NCI-H146 treated with DMSO at 0.1 percent for 48 hours (cell line): ENCODE results near the gene PHKG2.

ENCODE experiments used
- DNase-seq: peaks from one replicate; lab custom pipeline; 2025; ENCODE audit not compliant: unreplicated experiment; lab: John Stamatoyannopoulos, UW

Gene PHKG2

GRCh38 chr16:30728321-30728720 lies 19.9 kb upstream of the PHKG2 start:
- DNase-seq = no peak

DNA sequence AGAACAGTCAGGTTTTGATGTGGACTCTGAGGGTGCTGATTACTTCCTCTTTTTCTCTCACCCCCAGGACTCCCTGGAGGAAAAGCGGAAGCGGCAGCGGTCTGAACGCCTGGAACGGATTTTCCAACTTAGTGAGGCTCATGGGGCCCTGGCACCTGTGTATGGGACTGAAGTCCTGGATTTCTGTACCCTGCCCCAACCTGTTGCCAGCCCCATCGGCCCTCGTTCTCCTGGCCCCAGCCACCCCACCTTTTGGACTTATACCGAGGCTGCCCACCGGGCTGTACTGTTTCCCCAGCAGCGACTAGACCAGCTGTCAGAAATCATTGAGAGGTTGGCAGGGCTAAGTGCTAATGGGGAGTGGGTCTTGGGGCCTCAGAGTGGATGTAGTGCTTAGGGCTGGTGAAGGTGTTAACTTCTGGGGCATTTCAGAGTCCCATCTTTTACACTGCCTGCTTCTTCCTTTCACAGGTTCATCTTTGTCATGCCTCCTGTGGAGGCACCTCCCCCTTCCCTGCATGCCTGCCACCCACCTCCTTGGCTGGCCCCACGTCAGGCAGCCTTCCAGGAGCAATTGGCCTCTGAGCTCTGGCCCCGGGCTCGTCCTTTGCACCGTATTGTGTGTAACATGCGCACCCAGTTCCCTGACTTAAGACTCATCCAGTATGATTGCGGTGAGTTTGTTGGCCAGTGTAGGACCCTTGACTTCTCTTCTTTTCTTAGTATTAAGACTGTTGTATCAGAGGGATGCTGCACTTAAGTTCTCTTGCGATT lies 19.1 kb upstream of the PHKG2 start:
- no peak for DNase-seq

GRCh38 chr16:30731411-30731810 lies 16.8 kb upstream of the PHKG2 start:
- no peak for DNase-seq

DNA sequence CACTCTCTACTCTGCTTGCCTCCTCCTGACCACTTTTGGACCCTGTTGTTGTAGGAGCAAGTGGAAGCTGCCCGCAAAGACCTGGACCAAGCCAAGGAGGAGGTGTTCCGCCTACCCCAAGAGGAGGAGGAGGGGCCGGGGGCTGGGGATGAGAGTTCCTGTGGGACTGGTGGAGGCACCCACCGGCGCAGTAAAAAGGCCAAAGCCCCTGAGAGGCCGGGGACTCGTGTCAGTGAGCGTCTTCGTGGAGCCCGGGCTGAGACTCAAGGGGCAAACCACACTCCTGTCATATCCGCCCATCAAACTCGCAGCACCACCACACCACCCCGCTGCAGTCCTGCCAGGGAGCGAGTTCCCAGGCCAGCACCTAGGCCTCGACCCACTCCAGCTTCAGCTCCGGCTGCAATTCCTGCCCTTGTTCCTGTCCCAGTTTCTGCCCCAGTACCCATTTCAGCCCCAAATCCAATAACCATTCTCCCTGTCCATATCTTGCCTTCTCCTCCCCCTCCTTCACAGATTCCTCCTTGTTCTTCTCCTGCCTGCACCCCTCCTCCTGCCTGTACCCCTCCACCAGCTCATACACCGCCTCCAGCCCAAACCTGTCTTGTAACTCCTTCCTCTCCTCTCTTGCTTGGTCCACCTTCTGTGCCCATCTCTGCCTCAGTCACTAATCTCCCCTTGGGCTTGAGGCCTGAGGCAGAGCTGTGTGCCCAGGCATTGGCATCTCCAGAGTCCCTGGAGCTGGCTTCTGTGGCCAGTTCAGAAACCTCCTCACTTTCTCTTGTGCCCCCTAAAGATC lies 11.0 kb upstream of the PHKG2 start:
- DNase-seq = no peak

- no peak for DNase-seq
Observed at GRCh38 chr16:30737794-30738648, 10.2 kb upstream of the PHKG2 start.

DNA sequence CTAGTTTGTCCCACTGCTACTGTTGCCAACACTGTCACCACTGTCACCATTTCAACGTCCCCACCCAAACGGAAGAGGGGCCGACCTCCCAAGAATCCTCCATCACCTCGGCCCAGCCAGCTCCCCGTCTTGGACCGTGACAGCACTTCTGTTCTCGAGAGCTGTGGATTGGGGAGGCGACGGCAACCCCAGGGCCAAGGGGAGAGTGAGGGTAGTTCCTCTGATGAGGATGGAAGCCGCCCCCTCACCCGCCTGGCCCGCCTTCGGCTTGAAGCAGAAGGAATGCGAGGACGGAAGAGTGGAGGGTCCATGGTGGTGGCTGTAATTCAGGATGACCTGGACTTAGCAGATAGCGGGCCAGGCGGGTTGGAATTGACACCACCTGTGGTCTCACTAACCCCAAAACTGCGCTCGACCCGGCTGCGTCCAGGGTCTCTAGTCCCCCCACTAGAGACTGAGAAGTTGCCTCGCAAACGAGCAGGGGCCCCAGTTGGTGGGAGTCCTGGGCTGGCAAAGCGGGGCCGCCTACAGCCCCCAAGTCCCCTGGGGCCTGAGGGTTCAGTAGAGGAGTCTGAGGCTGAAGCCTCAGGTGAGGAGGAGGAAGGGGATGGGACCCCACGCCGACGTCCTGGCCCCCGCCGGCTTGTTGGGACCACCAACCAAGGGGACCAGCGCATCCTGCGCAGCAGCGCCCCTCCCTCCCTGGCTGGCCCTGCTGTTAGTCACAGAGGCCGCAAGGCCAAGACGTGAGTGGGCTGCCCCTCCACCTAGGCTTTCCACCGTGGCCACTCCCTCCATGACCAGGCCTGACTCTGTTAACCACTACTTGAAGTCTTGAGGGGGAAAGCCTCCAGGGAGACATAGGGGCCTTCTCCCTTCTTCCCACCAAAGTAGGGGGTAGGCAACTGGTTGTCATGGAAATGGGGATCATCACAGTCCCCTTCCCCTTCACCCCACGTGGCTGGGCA lies 9.0 kb upstream of the PHKG2 start:
- no peak for DNase-seq

DNA sequence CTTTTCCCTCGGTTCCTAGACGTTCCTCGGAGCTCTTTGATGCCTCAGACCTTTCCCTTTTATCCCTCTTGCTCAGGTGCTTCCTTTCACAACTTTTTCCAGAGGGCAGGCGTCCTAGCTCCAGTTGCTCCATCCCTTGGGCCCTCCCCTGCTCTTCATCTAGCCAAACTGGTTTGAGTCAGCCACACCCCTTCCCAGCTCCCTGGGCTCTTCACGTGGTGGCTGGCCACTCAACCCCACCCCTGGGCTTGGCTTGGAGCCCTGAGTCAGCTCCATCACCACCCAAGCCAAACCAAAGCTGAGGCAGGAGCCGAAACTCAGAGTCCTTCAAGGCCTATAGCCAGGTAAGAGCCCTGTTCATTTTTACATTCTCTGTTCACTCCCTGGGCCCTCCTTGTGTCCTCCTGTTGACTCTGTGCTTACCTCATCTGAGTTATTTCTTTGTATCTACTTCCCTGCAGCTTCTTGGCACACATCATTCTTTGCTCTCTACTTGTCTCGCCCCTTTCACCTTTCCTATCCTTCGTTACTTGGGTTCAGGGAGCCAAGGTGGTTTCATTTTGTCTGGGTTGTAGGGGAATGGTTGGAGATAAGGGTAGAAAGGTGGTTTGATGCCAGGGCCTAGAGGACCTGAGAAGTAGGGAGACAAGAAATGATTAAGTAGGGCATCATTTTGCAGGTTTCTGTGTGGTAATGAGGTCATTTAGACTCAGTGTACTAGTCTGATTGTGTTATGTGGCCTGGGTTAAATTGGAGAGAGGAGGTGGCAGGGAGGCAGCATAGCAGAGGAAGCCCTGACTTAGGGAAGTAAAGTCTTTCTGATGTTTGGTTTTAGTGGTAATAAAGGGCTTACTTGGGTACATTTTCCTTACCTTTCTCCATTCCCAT lies 7.6 kb upstream of the PHKG2 start:
- no peak for DNase-seq

GRCh38 chr16:30741461-30741914 lies 6.7 kb upstream of the PHKG2 start:
- no peak for DNase-seq

- DNase-seq = no peak
Observed at GRCh38 chr16:30743716-30744115, 4.5 kb upstream of the PHKG2 start.

- no peak for DNase-seq
Observed at GRCh38 chr16:30744183-30744582, 4.0 kb upstream of the PHKG2 start.

- no peak for DNase-seq
Observed at GRCh38 chr16:30745082-30745481, 3.1 kb upstream of the PHKG2 start.

- DNase-seq = no peak
Observed at GRCh38 chr16:30746638-30747175, 1.5 kb upstream of the PHKG2 start.

DNA sequence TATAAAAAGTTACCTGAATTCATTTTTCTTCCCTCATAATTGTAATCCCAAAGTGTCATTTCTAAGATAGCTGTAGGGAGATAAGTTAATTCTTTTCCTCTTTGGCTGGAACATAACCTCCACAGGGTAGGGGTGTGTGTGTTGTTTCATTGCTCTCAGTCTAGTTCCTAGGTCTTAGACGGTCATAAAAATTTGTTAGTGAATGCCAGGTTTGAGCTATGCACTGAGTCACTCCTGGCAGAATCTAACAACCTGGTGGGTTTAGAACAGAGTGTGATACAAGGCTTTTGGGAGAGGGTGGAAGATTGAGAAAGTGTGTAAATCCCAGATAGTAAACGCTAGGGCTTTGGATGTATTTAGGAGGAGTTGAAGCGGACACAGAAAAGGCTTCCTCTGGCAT lies 894 bp upstream of the PHKG2 start:
- DNase-seq = no peak

- no peak for DNase-seq
Observed at GRCh38 chr16:30748634-30749445, 615 bp downstream of the PHKG2 start.

GRCh38 chr16:30750201-30750600 lies 2.0 kb downstream of the PHKG2 start:
- no peak for DNase-seq

GRCh38 chr16:30750876-30751465 lies 2.7 kb downstream of the PHKG2 start:
- DNase-seq = no peak

- DNase-seq = no peak
Observed at GRCh38 chr16:30753596-30753995, 5.4 kb downstream of the PHKG2 start.
